ENCODE measurements around the gene ERBB4.

DNA sequence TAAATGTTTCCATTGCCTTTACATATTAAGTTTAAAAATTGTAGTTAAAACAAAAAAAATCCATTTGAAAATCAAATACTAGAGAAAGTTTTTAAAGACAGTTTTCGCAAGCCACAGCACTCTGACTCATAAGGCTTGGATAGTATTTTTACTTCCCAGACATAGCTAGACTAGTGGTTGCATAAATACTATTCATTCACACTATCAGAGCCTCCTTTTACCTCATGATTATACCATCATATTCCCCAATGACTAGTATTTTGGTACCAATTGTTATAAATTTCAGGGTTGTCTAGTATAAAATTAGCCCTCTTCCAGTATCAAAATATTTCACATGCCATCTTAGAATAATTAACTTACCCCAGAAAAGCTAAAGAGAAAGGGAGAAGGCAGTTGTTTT lies 393.5 kb downstream of the ERBB4 start:
- TF ChIP-seq, protein P1, sequence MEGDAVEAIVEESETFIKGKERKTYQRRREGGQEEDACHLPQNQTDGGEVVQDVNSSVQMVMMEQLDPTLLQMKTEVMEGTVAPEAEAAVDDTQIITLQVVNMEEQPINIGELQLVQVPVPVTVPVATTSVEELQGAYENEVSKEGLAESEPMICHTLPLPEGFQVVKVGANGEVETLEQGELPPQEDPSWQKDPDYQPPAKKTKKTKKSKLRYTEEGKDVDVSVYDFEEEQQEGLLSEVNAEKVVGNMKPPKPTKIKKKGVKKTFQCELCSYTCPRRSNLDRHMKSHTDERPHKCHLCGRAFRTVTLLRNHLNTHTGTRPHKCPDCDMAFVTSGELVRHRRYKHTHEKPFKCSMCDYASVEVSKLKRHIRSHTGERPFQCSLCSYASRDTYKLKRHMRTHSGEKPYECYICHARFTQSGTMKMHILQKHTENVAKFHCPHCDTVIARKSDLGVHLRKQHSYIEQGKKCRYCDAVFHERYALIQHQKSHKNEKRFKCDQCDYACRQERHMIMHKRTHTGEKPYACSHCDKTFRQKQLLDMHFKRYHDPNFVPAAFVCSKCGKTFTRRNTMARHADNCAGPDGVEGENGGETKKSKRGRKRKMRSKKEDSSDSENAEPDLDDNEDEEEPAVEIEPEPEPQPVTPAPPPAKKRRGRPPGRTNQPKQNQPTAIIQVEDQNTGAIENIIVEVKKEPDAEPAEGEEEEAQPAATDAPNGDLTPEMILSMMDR (IDR thresholded peaks at IDR 0.05), result no peak
- no peak for TF ChIP-seq ZFX (IDR thresholded peaks at IDR 0.05; ENCODE audit: borderline replicate concordance)

Measured in 22Rv1 (cell line).